GM23338 (cell line): ENCODE results near the gene OR10R2. TPM values are rescaled to one million over a fixed set of nuclear protein-coding genes. Genes with fewer than 3 reads are reported as not detected.

Experiments used
- ATAC-seq: fragments of 200-7000 bp; cut with Tn5 transposase; 3 replicates; pipeline ENCODE4 v1.9.1; 2020
- DNase-seq: peaks from one replicate; pipeline ENCODE4 v3.0.0-alpha.2; 2015; ENCODE audit warnings: low spot score
- H2AFZ ChIP-seq: fragments of 200-600 bp; sonication (generic); 2 replicates; pipeline ENCODE4 v1.8.0; 2016; ENCODE audit warnings: antibody characterized with exemption, mild to moderate bottlenecking, moderate library complexity
- H3F3A ChIP-seq: fragments of 200-600 bp; sonication (generic); replicated peaks from 2 replicates; pipeline ENCODE4 v1.8.0; 2017; ENCODE audit warnings: antibody characterized with exemption, mixed run types, low read depth
- H3K27ac ChIP-seq: fragments of 200-600 bp; sonication (generic); 2 replicates; pipeline ENCODE4 v1.6.1; 2016; ENCODE audit warnings: low read depth
- H3K27me3 ChIP-seq: fragments of 200-600 bp; sonication (generic); 2 replicates; pipeline ENCODE4 v1.8.0; 2016; ENCODE audit warnings: mild to moderate bottlenecking, mixed run types, moderate library complexity; ENCODE audit not compliant: insufficient read depth
- H3K36me3 ChIP-seq: fragments of 200-600 bp; sonication (generic); 2 replicates; pipeline ENCODE4 v1.8.0; 2016; ENCODE audit warnings: mild to moderate bottlenecking; ENCODE audit not compliant: insufficient read depth
- H3K4me1 ChIP-seq: fragments of 200-600 bp; sonication (generic); 2 replicates; pipeline ENCODE4 v1.8.0; 2016; ENCODE audit warnings: mild to moderate bottlenecking, moderate library complexity; ENCODE audit not compliant: insufficient read depth
- H3K4me2 ChIP-seq: fragments of 200-600 bp; sonication (generic); 2 replicates; pipeline ENCODE4 v1.7.1; 2017; ENCODE audit warnings: mixed run types
- H3K4me3 ChIP-seq: fragments of 200-600 bp; sonication (generic); 2 replicates; pipeline ENCODE4 v1.6.1; 2016; ENCODE audit warnings: mixed run types
- H3K79me2 ChIP-seq: fragments of 200-600 bp; sonication (generic); replicated peaks from 2 replicates; pipeline ENCODE4 v1.8.0; 2017; ENCODE audit warnings: mild to moderate bottlenecking; ENCODE audit not compliant: insufficient read depth
- H3K9me2 ChIP-seq: fragments of 200-600 bp; sonication (generic); 2 replicates; pipeline ENCODE4 v1.8.0; 2017; ENCODE audit not compliant: insufficient read depth
- H4K20me1 ChIP-seq: fragments of 200-600 bp; sonication (generic); replicated peaks from 2 replicates; pipeline ENCODE4 v1.8.0; 2017; ENCODE audit warnings: mild to moderate bottlenecking; ENCODE audit not compliant: insufficient read depth
- H3K27ac Mint-ChIP-seq: 2 replicates; pipeline ENCODE4 v1.8.0; 2020; ENCODE audit warnings: inconsistent platforms, mild to moderate bottlenecking, moderate library complexity, mixed read lengths
- H3K27me3 Mint-ChIP-seq: 3 replicates; pipeline ENCODE4 v1.8.0; 2022; ENCODE audit warnings: low read depth, mild to moderate bottlenecking, moderate library complexity, mixed read lengths, inconsistent platforms; ENCODE audit not compliant: insufficient read depth, poor library complexity
- H3K36me3 Mint-ChIP-seq: 3 replicates; pipeline ENCODE4 v1.8.0; 2021; ENCODE audit warnings: low read depth, mild to moderate bottlenecking, inconsistent platforms, moderate library complexity, mixed read lengths
- H3K4me1 Mint-ChIP-seq: 3 replicates; pipeline ENCODE4 v1.8.0; 2020; ENCODE audit warnings: mild to moderate bottlenecking, inconsistent platforms, mixed read lengths
- H3K4me3 Mint-ChIP-seq: 3 replicates; pipeline ENCODE4 v1.8.0; 2021; ENCODE audit warnings: moderate library complexity, mild to moderate bottlenecking, inconsistent platforms, mixed read lengths
- H3K9me3 Mint-ChIP-seq: 3 replicates; pipeline ENCODE4 v1.8.0; 2020; ENCODE audit warnings: moderate library complexity, mild to moderate bottlenecking, inconsistent platforms, mixed read lengths
- CREB1 ChIP-seq: fragments of 250-450 bp; sonication (Bioruptor Pico); IDR thresholded peaks from 2 replicates; pipeline ENCODE4 v1.5.0; 2020; ENCODE audit warnings: low read depth, mild to moderate bottlenecking, moderate library complexity
- EZH2 ChIP-seq: fragments of 200-600 bp; sonication (generic); IDR thresholded peaks from one replicate; pipeline ENCODE4 v1.8.0; 2017; ENCODE audit warnings: antibody characterized with exemption, mild to moderate bottlenecking, low read depth; ENCODE audit not compliant: unreplicated experiment
- JUNB ChIP-seq: IDR thresholded peaks from one replicate; pipeline ENCODE4 v1.6.1; 2016; ENCODE audit warnings: antibody characterized with exemption; ENCODE audit not compliant: unreplicated experiment
- STAT1 ChIP-seq: IDR thresholded peaks from one replicate; pipeline ENCODE4 v1.6.1; 2016; ENCODE audit warnings: antibody characterized with exemption; ENCODE audit not compliant: unreplicated experiment
- ZNF114 ChIP-seq: fragments of 250-450 bp; sonication (Bioruptor Pico); IDR thresholded peaks from 2 replicates; pipeline ENCODE4 v1.5.0; 2020; ENCODE audit warnings: mild to moderate bottlenecking, moderate library complexity
- ZNF331 ChIP-seq: fragments of 250-450 bp; sonication (Bioruptor Pico); IDR thresholded peaks from 2 replicates; pipeline ENCODE4 v1.5.0; 2020; ENCODE audit warnings: low read depth, mild to moderate bottlenecking, moderate library complexity
- long read RNA-seq: library from polyadenylated mRNA; unstranded; transcript quantifications from one replicate; pipeline ENCODE4 v2.0.0, GENCODE V29; 2020; ENCODE audit not compliant: unreplicated experiment
- polyA plus RNA-seq: library from polyadenylated mRNA; unstranded; fragments of >200 nt; fragmentation: Nextera tagmentation; extraction: Ambion mirVana; gene quantifications from 2 replicates; pipeline ENCODE4 v1.2.1, GENCODE V29; 2016
- total RNA-seq: library from RNA; depleted of rRNA; stranded (reverse); fragments of >200 nt; shearing (Covaris generic); gene quantifications from 2 replicates; pipeline ENCODE4 v1.2.3, GENCODE V29; 2014; rRNA removed
- TF ChIP-seq, protein P1 (sequence below): IDR thresholded peaks from 2 replicates; pipeline ENCODE4 v1.6.1; 2016; ENCODE audit warnings: antibody characterized with exemption
- TF ChIP-seq, protein P2 (sequence below), 2 experiments: fragments of 200-600 bp in 1 of 2; sonication (generic) in 1 of 2; conservative IDR thresholded peaks; 2 replicates each; pipeline versions ENCODE4 v1.5.1 to v1.6.1; 2016 to 2017; ENCODE audit warnings: antibody characterized with exemption in 2 of 2, low read depth in 2 of 2, mild to moderate bottlenecking in 2 of 2, moderate library complexity in 1 of 2
- TF ChIP-seq, protein P3 (sequence below): IDR thresholded peaks from one replicate; pipeline ENCODE4 v1.6.1; 2018; ENCODE audit warnings: antibody characterized with exemption; ENCODE audit not compliant: unreplicated experiment

Gene OR10R2, protein sequence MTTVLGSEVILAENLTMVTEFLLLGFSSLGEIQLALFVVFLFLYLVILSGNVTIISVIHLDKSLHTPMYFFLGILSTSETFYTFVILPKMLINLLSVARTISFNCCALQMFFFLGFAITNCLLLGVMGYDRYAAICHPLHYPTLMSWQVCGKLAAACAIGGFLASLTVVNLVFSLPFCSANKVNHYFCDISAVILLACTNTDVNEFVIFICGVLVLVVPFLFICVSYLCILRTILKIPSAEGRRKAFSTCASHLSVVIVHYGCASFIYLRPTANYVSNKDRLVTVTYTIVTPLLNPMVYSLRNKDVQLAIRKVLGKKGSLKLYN
- total RNA-seq (not detected in 2 replicates), polyA plus RNA-seq (not detected in 2 replicates)
- long read RNA-seq = 0 reads

DNA sequence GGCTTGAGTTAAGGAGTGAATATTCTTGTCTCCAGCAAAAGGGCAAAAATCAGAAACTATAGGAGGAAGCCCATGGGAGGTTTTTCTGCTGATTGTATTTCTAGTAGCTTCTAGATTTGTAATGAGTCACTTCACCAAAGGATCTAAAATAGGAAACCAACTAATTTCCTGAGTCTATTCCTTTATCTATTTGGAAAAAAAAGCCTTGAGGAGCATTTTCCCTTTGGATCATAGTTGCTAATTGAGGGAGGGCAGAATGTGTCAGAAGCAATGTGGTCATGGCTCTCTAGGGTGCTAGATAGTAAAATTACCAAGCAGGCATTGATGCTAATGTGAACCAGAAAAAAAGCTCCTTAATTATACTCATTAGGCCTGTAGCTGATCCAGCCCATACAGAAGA is at the start of gene OR10R2:
OR10R2 (plus strand) TSS at position 301 of the 400 bp plus-strand sequence. CDS start 106 bp downstream, outside the sequence.
- H3K4me3 Mint-ChIP-seq = no peak within 1 kb of the TSS
- H3K27me3 Mint-ChIP-seq = no peaks in the 10 kb centered on the region
- no peak within 1 kb of the TSS for H3K4me2 ChIP-seq
- TF ChIP-seq STAT1 (no peak), CREB1 (CRISPR knock-in tag) (no peak), ZNF331 (no peak), JUNB (no peak), ZNF114 (CRISPR knock-in tag) (no peak), EZH2 (no peak)
- TF ChIP-seq, protein P1, sequence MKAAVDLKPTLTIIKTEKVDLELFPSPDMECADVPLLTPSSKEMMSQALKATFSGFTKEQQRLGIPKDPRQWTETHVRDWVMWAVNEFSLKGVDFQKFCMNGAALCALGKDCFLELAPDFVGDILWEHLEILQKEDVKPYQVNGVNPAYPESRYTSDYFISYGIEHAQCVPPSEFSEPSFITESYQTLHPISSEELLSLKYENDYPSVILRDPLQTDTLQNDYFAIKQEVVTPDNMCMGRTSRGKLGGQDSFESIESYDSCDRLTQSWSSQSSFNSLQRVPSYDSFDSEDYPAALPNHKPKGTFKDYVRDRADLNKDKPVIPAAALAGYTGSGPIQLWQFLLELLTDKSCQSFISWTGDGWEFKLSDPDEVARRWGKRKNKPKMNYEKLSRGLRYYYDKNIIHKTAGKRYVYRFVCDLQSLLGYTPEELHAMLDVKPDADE = no peak
- TF ChIP-seq, protein P2, sequence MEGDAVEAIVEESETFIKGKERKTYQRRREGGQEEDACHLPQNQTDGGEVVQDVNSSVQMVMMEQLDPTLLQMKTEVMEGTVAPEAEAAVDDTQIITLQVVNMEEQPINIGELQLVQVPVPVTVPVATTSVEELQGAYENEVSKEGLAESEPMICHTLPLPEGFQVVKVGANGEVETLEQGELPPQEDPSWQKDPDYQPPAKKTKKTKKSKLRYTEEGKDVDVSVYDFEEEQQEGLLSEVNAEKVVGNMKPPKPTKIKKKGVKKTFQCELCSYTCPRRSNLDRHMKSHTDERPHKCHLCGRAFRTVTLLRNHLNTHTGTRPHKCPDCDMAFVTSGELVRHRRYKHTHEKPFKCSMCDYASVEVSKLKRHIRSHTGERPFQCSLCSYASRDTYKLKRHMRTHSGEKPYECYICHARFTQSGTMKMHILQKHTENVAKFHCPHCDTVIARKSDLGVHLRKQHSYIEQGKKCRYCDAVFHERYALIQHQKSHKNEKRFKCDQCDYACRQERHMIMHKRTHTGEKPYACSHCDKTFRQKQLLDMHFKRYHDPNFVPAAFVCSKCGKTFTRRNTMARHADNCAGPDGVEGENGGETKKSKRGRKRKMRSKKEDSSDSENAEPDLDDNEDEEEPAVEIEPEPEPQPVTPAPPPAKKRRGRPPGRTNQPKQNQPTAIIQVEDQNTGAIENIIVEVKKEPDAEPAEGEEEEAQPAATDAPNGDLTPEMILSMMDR (conservative IDR thresholded peaks at IDR 0.05; ENCODE audit: low read depth in 2 of 2) = no peak
- TF ChIP-seq, protein P3, sequence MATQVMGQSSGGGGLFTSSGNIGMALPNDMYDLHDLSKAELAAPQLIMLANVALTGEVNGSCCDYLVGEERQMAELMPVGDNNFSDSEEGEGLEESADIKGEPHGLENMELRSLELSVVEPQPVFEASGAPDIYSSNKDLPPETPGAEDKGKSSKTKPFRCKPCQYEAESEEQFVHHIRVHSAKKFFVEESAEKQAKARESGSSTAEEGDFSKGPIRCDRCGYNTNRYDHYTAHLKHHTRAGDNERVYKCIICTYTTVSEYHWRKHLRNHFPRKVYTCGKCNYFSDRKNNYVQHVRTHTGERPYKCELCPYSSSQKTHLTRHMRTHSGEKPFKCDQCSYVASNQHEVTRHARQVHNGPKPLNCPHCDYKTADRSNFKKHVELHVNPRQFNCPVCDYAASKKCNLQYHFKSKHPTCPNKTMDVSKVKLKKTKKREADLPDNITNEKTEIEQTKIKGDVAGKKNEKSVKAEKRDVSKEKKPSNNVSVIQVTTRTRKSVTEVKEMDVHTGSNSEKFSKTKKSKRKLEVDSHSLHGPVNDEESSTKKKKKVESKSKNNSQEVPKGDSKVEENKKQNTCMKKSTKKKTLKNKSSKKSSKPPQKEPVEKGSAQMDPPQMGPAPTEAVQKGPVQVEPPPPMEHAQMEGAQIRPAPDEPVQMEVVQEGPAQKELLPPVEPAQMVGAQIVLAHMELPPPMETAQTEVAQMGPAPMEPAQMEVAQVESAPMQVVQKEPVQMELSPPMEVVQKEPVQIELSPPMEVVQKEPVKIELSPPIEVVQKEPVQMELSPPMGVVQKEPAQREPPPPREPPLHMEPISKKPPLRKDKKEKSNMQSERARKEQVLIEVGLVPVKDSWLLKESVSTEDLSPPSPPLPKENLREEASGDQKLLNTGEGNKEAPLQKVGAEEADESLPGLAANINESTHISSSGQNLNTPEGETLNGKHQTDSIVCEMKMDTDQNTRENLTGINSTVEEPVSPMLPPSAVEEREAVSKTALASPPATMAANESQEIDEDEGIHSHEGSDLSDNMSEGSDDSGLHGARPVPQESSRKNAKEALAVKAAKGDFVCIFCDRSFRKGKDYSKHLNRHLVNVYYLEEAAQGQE = no peak
- H3K4me1 ChIP-seq = no peaks in the 10 kb centered on the region
- no peaks in the 10 kb centered on the region for H3K36me3 Mint-ChIP-seq
- H3K27ac Mint-ChIP-seq = no peak within 1 kb of the TSS
- H3K9me2 ChIP-seq = peaks cover 6% of the 10 kb centered on the region; the same call in 1 of the 2 replicates
- no peaks in the 10 kb centered on the region for H3K27me3 ChIP-seq
- no peak within 1 kb of the TSS for H3K27ac ChIP-seq
- DNase-seq (no peak), ATAC-seq (no peak)
- H3K36me3 ChIP-seq = no peaks in the 10 kb centered on the region
- no peaks in the 10 kb centered on the region for H3F3A ChIP-seq
- 0 out of 2 replicates have a peak within 1 kb of the TSS, but pooled peaks have one; percentile 6 for H2AFZ ChIP-seq
- no peaks in the 10 kb centered on the region for H3K4me1 Mint-ChIP-seq
- no peak within 1 kb of the TSS for H3K4me3 ChIP-seq
- no peaks in the 10 kb centered on the region for H3K9me3 Mint-ChIP-seq
- H4K20me1 ChIP-seq = no peaks in the 10 kb centered on the region
- no peaks in the 10 kb centered on the region for H3K79me2 ChIP-seq
